Activated effector memory CD4-positive, alpha-beta T cell treated with anti-CD3 and anti-CD28 coated beads, Interleukin-2, amount 50 U/mL, for 16 hours (primary cell): Measurements from ENCODE around the gene G0S2.
A peak's percentile ranks its signal among the peaks of the same experiment; 100 is the strongest.

Experiments
- DNase-seq: peaks from one replicate; pipeline ENCODE4 v3.0.0-alpha.2; 2020

The G0S2 gene

GRCh38 chr1:209674957-209675564 is at the start of gene G0S2:
TSS of gene G0S2 (plus strand) at chr1:209675412. CDS start at chr1:209675685, 273 bp downstream.
- peak; percentile 77 for DNase-seq

- DNase-seq, result no peak
Observed at GRCh38 chr1:209625791-209626285, 49.4 kb upstream of the G0S2 start.

GRCh38 chr1:209626346-209627026 is 48.7 kb upstream of the G0S2 start:
- no peak for DNase-seq

- DNase-seq, result no peak
Observed at GRCh38 chr1:209627027-209627731, 48.0 kb upstream of the G0S2 start.

GRCh38 chr1:209627732-209628196 is 47.4 kb upstream of the G0S2 start:
- DNase-seq, result peak; percentile 91

GRCh38 chr1:209628618-209629299 is 46.5 kb upstream of the G0S2 start:
- no peak for DNase-seq

GRCh38 chr1:209629621-209630382 is 45.4 kb upstream of the G0S2 start:
- DNase-seq, result no peak

- no peak for DNase-seq
Observed at GRCh38 chr1:209630383-209631225, 44.6 kb upstream of the G0S2 start.

GRCh38 chr1:209633335-209633997 is 41.7 kb upstream of the G0S2 start:
- DNase-seq, result no peak

- DNase-seq, result no peak
Observed at GRCh38 chr1:209634005-209634737, 41.0 kb upstream of the G0S2 start.

- DNase-seq, result no peak
Observed at GRCh38 chr1:209635850-209636249, 39.4 kb upstream of the G0S2 start.

GRCh38 chr1:209641832-209642172 is 33.4 kb upstream of the G0S2 start:
- DNase-seq, result no peak

GRCh38 chr1:209642816-209643215 is 32.4 kb upstream of the G0S2 start:
- no peak for DNase-seq

- DNase-seq, result no peak
Observed at GRCh38 chr1:209643285-209644020, 31.8 kb upstream of the G0S2 start.

- no peak for DNase-seq
Observed at GRCh38 chr1:209645574-209646452, 29.4 kb upstream of the G0S2 start.

GRCh38 chr1:209646558-209646957 is 28.7 kb upstream of the G0S2 start:
- no peak for DNase-seq

GRCh38 chr1:209647156-209647555 is 28.1 kb upstream of the G0S2 start:
- no peak for DNase-seq

- no peak for DNase-seq
Observed at GRCh38 chr1:209648346-209648745, 26.9 kb upstream of the G0S2 start.
